Measurements from ENCODE around the gene LRRC75A.

GRCh38 chr17:16475179-16475704, 16.8 kb downstream of the LRRC75A start:
- TF ChIP-seq CTCF (IDR thresholded peaks at IDR 0.05), result no peak
- TF ChIP-seq POLR2A (IDR thresholded peaks at IDR 0.05), result no peak
